Fibroblast of villous mesenchyme (primary cell): ENCODE data around the gene PWP1. TPM values are rescaled to one million over a fixed set of nuclear protein-coding genes. Genes with fewer than 3 reads are reported as not detected.

ENCODE experiments used
- DNase-seq: peaks from one replicate; pipeline ENCODE4 v3.0.0-alpha.2; 2010; ENCODE audit warnings: low read depth
- H3K4me3 ChIP-seq: 2 replicates; pipeline ENCODE4 v1.5.1; 2011; ENCODE audit warnings: low read depth, mild to moderate bottlenecking, low read length
- CTCF ChIP-seq: IDR thresholded peaks from 2 replicates; pipeline ENCODE4 v1.5.1; 2012; ENCODE audit warnings: low read depth, mild to moderate bottlenecking, low read length; ENCODE audit not compliant: insufficient read depth
- total RNA-seq: library from RNA; depleted of rRNA; stranded (reverse); fragments of >200 nt; gene quantifications from 2 replicates; pipeline ENCODE4 v1.2.3, GENCODE V29; 2012

The PWP1 gene
- total RNA-seq, 1 donor, result 68.7 TPM

- no peak for DNase-seq
- H3K4me3 ChIP-seq, result no peak overlapping the region
- TF ChIP-seq CTCF, result no peak
These were observed 34.6 kb upstream of the PWP1 start for GRCh38 chr12:107650977-107651376.

DNA sequence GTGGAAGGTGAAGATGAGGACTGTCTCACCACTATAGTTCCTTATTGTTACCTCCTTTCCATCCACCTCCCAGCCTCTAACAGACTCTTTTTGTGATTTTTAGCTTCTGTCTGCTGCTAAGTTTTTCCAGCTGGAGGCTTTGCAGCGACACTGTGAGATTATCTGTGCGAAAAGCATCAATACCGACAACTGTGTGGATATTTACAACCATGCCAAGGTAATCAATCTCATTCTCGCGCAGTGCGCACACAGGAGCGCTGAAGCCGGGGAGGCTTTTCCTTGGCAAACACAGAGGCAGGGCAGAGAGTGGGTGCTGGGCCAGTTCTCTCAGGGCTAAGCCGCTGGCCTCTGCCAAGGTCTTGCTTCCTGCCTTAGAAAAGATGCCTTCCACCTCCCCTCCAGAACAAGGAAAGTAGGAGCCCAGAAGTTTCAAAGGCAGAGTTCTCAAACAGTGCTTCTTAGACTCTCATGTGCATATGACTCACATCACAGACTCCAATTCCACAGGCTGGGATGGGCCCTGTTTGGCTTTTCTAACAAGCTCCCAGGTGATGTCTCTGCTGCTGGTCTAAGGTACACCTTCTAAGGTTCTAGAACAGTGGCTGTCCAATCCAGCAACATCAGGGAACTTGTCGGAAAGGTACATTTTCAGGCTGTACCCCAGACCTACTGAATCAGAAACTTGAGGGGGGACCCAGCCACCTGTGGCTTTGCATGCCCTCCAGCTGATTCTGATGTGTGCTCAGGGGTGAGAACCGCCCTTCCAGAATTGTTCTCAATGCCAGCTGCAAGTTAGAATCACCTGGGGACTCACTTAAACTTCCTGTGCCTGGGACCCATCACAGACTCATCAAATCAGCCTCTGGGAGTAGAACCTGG is 33.8 kb upstream of the PWP1 start:
- no peak overlapping the region for H3K4me3 ChIP-seq
- TF ChIP-seq CTCF, result no peak
- DNase-seq, result no peak

DNA sequence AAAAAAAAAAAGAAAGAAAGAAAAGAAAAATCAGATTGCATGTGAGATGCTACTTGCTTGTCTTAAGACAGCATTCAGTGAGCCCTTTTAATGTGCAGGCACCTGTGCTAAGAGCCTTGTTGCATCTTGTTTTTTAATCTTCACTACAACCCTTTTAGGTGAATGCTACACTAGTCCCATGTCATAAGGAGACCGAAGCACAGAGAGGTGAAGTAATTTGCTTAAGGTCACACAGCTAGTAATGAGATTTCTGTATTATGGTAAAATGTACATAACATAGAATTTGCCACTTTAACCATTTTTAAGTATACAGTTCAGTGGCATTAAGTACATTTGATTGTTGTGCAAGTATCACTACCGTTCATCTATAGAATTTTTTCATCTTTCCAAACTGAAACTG is 32.1 kb upstream of the PWP1 start:
- H3K4me3 ChIP-seq, result no peak overlapping the region
- TF ChIP-seq CTCF, result no peak
- no peak for DNase-seq

DNA sequence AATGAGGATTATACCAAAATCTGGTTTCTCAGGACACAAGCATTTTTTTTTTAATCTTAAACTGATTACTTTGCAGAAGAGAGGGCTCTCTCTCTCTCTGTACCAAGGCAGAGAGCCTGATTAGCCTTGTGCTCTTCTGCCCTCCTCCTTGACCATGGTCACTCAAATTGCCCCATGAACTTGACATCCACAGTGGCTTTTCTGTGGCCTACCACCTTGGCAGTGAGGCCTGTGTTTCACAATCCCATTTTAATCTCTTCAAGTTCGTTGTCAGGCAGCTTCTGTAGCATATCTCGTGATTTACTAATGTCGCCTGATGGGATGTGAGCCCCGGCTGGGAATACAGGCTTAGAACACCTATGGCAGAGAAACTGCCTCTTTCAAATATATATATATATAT is 30.7 kb upstream of the PWP1 start:
- TF ChIP-seq CTCF, result no peak
- DNase-seq, result no peak
- no peak overlapping the region for H3K4me3 ChIP-seq

GRCh38 chr12:107655281-107656065 is 30.1 kb upstream of the PWP1 start:
- DNase-seq, result no peak
- TF ChIP-seq CTCF, result no peak
- H3K4me3 ChIP-seq, result no peak overlapping the region

- DNase-seq, result no peak
- no peak for TF ChIP-seq CTCF
- H3K4me3 ChIP-seq, result no peak overlapping the region
These were observed 29.3 kb upstream of the PWP1 start for GRCh38 chr12:107656302-107656701.
